SH-SY5Y (cell line): Measurements from ENCODE around the gene IER2.

ENCODE experiments used
- GATA2 ChIP-seq: IDR thresholded peaks from 2 replicates; pipeline ENCODE4 v1.6.1; 2011; ENCODE audit warnings: mild to moderate bottlenecking, low read depth, low read length
- GATA3 ChIP-seq: IDR thresholded peaks from 2 replicates; pipeline ENCODE4 v1.6.1; 2011; ENCODE audit warnings: low read depth, mild to moderate bottlenecking, low read length, moderate library complexity

- TF ChIP-seq GATA2 (no peak), GATA3 (no peak)
These were observed 45.1 kb upstream of the IER2 start for GRCh38 chr19:13104848-13105711.
